ENCODE measurements around the gene GPR135.

DNA sequence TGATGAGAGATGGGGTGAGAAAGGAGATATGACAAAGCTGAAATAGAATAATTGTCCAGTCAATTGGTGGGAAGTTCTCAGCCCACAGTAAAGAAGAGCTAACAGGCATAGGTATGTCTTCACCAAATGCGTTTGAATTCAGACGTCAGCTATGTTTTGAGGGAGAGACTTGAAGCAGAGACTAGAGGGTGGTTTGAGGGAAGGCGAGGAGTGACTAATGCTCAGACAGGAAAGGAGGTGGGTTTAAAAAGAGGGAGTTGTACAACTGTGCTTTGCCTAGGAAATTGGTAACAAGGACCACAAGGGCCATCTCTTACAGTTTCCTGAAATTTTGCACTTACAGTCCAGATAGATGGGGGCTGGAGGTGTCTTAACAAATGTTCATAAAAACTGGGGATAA lies 25.6 kb upstream of the GPR135 start:
- TF ChIP-seq POLR2AphosphoS5 (IDR thresholded peaks at IDR 0.05): no peak
- TF ChIP-seq, protein P1, sequence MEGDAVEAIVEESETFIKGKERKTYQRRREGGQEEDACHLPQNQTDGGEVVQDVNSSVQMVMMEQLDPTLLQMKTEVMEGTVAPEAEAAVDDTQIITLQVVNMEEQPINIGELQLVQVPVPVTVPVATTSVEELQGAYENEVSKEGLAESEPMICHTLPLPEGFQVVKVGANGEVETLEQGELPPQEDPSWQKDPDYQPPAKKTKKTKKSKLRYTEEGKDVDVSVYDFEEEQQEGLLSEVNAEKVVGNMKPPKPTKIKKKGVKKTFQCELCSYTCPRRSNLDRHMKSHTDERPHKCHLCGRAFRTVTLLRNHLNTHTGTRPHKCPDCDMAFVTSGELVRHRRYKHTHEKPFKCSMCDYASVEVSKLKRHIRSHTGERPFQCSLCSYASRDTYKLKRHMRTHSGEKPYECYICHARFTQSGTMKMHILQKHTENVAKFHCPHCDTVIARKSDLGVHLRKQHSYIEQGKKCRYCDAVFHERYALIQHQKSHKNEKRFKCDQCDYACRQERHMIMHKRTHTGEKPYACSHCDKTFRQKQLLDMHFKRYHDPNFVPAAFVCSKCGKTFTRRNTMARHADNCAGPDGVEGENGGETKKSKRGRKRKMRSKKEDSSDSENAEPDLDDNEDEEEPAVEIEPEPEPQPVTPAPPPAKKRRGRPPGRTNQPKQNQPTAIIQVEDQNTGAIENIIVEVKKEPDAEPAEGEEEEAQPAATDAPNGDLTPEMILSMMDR (IDR thresholded peaks at IDR 0.05): no peak
- TF ChIP-seq POLR2A (IDR thresholded peaks at IDR 0.05): no peak
